Hippocampal formation (tissue), 2 donors: ENCODE data around the gene AKR1C1.
"Not testable (repeated sequence)": the region's sequence is repeated elsewhere in the genome, so short reads cannot be mapped to it uniquely, and the experiment has no call there.

Experiments used
- DNase-seq, 2 donors: peaks; one replicate each; lab custom pipeline; 2025; lab: John Stamatoyannopoulos, UW

The AKR1C1 gene

GRCh38 chr10:5018134-5018533 lies 54.9 kb downstream of the AKR1C1 start:
- no peak for DNase-seq

GRCh38 chr10:5018671-5019277 lies 55.6 kb downstream of the AKR1C1 start:
- not testable (repeated sequence) for DNase-seq

- DNase-seq = not testable (repeated sequence)
These were observed 56.8 kb downstream of the AKR1C1 start for GRCh38 chr10:5019770-5020612.

- DNase-seq = not testable (repeated sequence)
These were observed 58.5 kb downstream of the AKR1C1 start for GRCh38 chr10:5021624-5022290.

- DNase-seq = no peak
These were observed 60.1 kb downstream of the AKR1C1 start for GRCh38 chr10:5023177-5023805.

GRCh38 chr10:5025461-5025881 lies 62.3 kb downstream of the AKR1C1 start:
- not testable (repeated sequence) for DNase-seq

GRCh38 chr10:5030989-5031388 lies 67.8 kb downstream of the AKR1C1 start:
- no peak for DNase-seq

- DNase-seq = not testable (repeated sequence)
These were observed 68.4 kb downstream of the AKR1C1 start for GRCh38 chr10:5031588-5031987.

GRCh38 chr10:5032444-5032843 lies 69.2 kb downstream of the AKR1C1 start:
- DNase-seq = not testable (repeated sequence)
